ENCODE measurements around the gene CDH4.

Gene CDH4

DNA sequence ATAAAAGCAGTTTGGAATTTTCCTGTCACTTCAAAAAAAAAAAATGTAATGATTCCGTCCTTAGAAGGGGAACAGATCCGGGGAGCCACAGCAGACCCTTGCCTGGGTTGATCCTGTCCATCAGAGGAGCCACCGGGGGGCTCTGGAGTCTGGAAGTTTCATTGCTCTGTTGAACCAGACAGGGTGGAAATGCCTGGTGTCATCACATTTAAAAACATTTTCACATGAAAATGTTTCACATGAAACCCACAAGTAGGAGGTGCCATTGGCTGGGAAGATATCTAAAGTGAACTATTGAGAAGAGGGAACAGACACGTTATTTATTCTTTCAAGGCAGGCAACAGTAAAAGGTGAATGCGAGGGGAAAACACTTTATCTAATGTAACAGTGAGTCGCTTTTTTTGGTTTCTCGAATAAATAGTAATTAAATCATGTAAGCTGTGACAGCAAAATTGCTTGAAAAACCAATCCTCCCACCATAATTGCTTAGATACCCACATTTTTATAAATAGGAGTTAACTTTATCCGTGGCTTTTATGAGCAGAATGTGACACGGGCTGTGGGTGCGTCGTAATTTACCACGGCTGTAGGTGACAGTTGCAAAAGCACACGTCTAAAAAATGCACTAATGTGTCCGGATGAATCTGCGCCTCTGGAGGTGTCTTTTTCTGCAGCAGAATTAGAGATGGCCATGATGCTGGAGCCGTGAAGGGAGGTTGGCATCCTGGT is 490.2 kb downstream of the CDH4 start:
- no peak for DNase-seq

- no peak for DNase-seq
Observed at GRCh38 chr20:61743606-61744005, 491.5 kb downstream of the CDH4 start.

GRCh38 chr20:61744691-61745396 is 492.8 kb downstream of the CDH4 start:
- no peak for DNase-seq

DNA sequence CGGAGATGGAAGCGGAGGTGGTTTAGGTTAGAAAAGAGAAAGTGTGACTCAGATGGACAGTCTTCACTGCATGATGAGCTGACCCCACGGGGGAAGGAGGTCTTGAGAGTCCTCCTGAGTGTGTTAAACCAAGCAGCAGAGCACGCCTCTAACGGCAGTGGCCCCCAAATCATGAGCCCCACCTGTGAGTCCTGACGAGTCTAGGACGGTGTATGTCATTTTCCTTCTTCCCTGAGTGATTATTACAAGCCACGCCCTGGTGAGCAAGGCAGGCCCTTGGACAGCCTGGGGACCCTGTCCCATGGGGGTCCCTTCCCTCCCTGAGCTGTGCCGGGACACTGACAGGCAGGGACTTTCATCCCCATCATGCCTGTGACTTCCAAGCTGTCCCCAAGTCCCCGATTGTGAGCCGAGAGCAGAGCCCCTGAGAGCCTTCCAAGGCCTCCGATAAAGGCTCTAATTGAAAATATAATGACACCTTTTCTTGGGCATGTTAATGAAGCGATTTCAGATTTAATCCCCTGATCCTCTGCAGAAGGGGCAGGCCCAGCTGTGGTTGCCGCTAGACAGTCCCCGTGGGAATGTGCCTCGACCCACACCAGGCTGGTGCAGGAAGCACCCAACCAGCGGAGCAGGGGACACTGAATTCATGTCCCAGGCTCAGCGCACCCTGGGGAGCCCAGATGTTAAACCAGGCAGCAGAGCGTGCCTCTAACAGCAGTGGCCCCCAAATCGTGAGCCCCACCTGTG is 493.5 kb downstream of the CDH4 start:
- no peak for DNase-seq

GRCh38 chr20:61746147-61746646 is 494.1 kb downstream of the CDH4 start:
- DNase-seq, result no peak

- no peak for DNase-seq
Observed at GRCh38 chr20:61746781-61747180, 494.7 kb downstream of the CDH4 start.

- DNase-seq, result no peak
Observed at GRCh38 chr20:61748376-61748775, 496.3 kb downstream of the CDH4 start.

DNA sequence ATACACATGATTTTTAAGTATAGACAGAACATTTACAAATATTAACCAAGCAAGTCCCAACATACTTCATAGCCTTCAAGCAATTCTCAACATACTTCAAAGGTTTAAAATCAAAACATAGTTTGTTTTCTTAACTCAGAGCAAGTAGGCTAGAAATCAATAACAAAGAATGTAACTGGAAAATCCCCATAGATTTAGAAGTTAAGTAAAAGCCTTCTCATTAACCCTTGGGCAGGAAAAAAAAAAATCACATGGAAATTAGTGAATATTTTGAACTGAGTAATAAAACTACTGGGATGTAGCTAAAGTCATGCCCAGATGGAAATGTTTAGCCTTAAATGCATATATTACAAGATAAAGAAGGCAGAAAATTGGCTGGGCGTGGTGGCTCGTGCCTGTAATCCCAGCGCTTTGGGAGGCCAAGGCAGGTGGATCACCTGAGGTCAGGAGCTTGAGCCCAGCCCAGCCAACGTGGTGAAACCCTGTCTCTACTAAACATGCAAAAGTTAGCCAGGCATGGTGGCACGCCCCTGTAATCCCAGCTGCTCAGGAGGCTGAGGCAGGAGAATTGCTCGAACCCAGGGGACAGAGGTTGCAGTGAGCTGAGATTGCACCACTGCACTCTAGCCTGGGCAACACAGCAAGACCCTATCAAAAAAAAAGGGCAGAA is 497.5 kb downstream of the CDH4 start:
- no peak for DNase-seq

DNA sequence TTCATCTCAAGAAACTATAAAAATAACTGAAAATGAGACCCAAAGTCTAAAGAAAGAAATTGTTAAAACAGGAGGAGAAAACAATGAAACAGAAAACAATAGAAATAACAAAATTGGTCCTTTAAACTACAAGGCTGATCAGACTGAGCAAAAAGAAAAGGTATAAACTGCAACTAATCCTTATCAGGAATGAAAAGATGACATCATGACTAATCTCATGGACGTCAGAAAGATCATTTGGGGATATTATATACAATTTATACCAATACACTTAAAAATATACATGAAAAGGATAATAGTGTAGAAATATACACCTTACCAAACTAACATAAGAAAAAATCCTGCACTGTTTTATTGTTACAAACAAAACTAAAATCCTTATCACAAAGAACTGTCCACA is 498.0 kb downstream of the CDH4 start:
- DNase-seq, result no peak

GRCh38 chr20:61752576-61752975 is 500.5 kb downstream of the CDH4 start:
- DNase-seq, result no peak

DNA sequence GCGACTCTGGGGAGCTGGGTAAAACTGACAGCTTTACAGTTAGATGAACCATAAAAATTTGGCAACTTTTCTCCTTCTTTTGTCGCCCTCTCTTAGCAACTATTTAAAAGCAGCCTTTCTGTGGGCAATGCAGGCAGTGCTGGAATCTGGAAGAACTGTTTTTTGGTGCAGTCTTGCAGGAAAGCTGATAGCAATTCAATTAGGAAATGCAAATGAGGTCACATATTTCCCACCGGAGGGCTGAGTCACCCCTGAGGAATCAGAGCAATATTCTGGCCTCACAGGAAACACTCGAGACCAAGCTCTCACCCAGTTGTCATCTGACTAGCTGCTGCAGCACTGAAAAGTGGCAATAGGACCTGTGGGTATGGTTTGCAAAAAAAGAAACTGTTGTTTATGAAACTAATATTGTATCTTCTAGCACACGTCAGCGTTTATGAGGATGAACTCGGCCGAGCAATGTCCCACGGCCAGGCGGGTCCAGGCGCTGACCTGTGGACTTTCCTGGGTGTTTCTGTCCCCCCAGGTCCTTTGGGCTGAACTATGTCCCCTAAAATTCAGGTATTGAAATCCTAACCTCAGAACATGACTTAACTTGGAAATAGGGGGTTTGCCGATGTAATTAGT is 501.4 kb downstream of the CDH4 start:
- no peak for DNase-seq

- DNase-seq, result no peak
Observed at GRCh38 chr20:61753987-61754956, 502.2 kb downstream of the CDH4 start.

GRCh38 chr20:61754976-61755778 is 503.1 kb downstream of the CDH4 start:
- no peak for DNase-seq

GRCh38 chr20:61755971-61756845 is 504.1 kb downstream of the CDH4 start:
- no peak for DNase-seq

- no peak for DNase-seq
Observed at GRCh38 chr20:61756966-61757677, 505.1 kb downstream of the CDH4 start.

DNA sequence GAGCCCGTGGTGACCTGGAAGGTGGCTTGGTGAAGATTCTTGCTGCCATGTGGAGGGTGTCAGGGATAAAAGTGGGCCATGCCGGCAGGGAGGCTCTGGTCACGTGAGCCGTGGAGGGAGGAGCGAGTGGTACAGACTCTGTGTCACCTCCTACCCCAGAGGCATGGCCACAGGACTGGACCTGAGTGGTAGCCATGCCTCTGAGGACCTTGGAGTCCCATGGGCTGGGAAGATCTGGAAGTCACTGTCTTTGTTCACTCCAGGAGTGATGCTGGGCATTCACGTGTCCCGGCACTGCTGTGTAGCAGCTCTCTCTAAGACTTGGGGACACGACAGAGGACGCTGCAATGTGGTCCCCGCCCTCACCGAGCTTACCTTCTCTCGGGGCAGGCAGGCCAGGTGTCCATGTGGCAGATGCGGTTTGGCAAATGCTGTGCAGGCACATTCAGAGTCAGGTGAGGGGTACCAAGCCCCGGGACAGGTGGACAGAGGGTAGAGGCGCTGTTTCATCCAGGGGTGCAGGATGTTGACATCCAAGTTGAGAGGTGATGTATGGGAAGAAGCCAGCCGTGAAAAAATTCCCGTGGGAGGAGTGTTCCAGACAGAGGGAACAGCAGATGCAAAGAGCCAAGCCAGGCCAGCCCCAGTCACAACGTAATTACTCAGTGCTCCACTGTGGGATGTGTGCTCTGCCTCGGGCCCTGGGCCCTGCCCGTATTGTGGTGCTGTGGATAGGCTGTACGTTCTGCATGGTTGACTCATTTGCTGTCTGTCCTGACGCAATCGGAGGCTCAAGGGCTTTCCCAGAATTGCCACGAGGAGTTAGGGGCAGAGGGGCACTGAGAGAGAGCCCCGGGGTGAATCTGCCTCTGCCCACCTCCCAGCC is 505.9 kb downstream of the CDH4 start:
- no peak for DNase-seq

GRCh38 chr20:61758564-61759200 is 506.6 kb downstream of the CDH4 start:
- DNase-seq, result no peak

All from inflammatory macrophage (primary cell).